ENCODE measurements around the gene C2CD4D.

Gene C2CD4D

GRCh38 chr1:151846062-151846568, 6.5 kb upstream of the C2CD4D start:
- H3K27ac ChIP-seq = no peak overlapping the region
- TF ChIP-seq, protein P1, sequence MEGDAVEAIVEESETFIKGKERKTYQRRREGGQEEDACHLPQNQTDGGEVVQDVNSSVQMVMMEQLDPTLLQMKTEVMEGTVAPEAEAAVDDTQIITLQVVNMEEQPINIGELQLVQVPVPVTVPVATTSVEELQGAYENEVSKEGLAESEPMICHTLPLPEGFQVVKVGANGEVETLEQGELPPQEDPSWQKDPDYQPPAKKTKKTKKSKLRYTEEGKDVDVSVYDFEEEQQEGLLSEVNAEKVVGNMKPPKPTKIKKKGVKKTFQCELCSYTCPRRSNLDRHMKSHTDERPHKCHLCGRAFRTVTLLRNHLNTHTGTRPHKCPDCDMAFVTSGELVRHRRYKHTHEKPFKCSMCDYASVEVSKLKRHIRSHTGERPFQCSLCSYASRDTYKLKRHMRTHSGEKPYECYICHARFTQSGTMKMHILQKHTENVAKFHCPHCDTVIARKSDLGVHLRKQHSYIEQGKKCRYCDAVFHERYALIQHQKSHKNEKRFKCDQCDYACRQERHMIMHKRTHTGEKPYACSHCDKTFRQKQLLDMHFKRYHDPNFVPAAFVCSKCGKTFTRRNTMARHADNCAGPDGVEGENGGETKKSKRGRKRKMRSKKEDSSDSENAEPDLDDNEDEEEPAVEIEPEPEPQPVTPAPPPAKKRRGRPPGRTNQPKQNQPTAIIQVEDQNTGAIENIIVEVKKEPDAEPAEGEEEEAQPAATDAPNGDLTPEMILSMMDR (conservative IDR thresholded peaks at IDR 0.05; ENCODE audit: low read depth) = no peak
- peak; percentile 58 for DNase-seq (ENCODE audit: low spot score)
- CTCF ChIA-PET = interaction anchor here (1.2 kb wide), 1 partner anchor 35 kb away, joined by 10 read pairs; no protein-coding TSS in a partner anchor
- POLR2A ChIA-PET (ENCODE audit: low non-redundant PET) = no interaction called here

DNA sequence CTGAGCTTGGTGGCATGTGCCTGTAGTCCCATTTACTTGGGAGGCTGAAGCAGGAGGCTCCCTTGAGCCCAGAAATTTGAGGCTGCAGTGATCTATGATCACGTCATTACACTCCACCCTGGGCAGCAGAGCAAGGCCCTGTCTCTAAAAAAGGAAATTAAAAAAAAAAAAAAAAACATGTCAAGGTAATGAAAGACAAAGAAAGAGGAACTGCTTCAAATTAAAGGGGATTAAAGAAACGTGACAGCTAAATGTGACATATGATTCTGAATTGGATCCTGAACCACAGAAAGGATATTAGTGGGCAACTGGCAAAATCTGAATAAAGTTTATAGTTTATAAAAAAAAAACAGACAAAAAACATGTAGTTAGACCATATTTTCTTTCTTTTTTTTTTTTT, 3.8 kb upstream of the C2CD4D start:
- CTCF ChIA-PET = no interaction called here
- POLR2A ChIA-PET (ENCODE audit: low non-redundant PET) = interaction anchor here (0.7 kb wide), 1 partner anchor 39 kb away, joined by 4 read pairs; no protein-coding TSS in a partner anchor
- no peak for DNase-seq (ENCODE audit: low spot score)
- TF ChIP-seq, protein P1 (conservative IDR thresholded peaks at IDR 0.05; ENCODE audit: low read depth) = no peak
- no peak overlapping the region for H3K27ac ChIP-seq

DNA sequence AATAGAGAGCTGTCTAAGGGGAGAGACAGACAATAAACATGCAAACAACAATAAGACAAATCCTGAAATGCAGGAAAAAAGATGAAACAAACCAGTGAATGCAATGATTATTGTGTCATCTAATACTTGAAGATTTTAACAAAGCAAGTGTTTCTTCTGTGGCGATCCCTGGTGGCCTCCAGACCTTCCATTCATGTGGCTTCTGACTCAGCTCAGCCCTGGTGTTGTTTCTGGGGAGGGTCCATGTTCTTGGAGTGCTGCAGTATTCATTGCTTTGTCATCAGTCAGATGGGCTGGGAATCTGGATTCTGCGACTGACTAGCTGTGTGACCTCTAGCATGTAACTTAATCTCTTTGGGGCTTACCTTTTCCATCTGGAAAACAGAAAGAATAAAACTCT, 1.5 kb upstream of the C2CD4D start:
- ChIA-PET POLR2A (ENCODE audit: low non-redundant PET) (no interaction called here), CTCF (no interaction called here)
- no peak overlapping the region for H3K27ac ChIP-seq
- TF ChIP-seq, protein P1 (conservative IDR thresholded peaks at IDR 0.05; ENCODE audit: low read depth) = no peak
- peak; percentile 20 for DNase-seq (ENCODE audit: low spot score)

GRCh38 chr1:151840421-151840820, 801 bp upstream of the C2CD4D start:
- DNase-seq (ENCODE audit: low spot score) = no peak
- POLR2A ChIA-PET (ENCODE audit: low non-redundant PET) = interaction anchor here (0.6 kb wide), 1 partner anchor 152 kb away, joined by 4 read pairs; no protein-coding TSS in a partner anchor
- TF ChIP-seq, protein P1 (conservative IDR thresholded peaks at IDR 0.05; ENCODE audit: low read depth) = no peak
- CTCF ChIA-PET = interaction anchor here (0.6 to 0.8 kb wide), 2 partner anchors 10 to 147 kb away, joined by 3 to 4 read pairs; no protein-coding TSS in a partner anchor
- peak overlapping the region; percentile 73 for H3K27ac ChIP-seq

DNA sequence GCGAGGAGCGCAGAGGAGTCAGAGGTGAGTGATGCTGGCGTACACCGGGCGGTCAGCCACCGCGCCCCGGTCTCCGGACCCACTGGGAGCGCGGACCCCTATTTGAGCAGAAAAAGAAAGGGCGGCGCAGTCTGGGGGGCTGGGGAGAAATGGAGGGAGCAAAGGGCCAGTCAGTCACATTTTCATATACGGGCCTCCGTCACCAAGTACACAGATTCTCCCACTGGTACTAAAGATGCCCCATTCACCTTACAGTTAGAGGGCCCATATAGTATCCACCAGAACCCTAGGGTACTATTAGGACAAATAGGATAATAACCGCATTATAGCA, 573 bp downstream of the C2CD4D start:
- ChIA-PET CTCF (no interaction called here), POLR2A (ENCODE audit: low non-redundant PET) (interaction anchor here (0.6 kb wide), 1 partner anchor 50 kb away, joined by 3 read pairs; no protein-coding TSS in a partner anchor)
- peak overlapping the region; percentile 73 for H3K27ac ChIP-seq
- DNase-seq (ENCODE audit: low spot score) = no peak
- TF ChIP-seq, protein P1 (conservative IDR thresholded peaks at IDR 0.05; ENCODE audit: low read depth) = no peak

DNA sequence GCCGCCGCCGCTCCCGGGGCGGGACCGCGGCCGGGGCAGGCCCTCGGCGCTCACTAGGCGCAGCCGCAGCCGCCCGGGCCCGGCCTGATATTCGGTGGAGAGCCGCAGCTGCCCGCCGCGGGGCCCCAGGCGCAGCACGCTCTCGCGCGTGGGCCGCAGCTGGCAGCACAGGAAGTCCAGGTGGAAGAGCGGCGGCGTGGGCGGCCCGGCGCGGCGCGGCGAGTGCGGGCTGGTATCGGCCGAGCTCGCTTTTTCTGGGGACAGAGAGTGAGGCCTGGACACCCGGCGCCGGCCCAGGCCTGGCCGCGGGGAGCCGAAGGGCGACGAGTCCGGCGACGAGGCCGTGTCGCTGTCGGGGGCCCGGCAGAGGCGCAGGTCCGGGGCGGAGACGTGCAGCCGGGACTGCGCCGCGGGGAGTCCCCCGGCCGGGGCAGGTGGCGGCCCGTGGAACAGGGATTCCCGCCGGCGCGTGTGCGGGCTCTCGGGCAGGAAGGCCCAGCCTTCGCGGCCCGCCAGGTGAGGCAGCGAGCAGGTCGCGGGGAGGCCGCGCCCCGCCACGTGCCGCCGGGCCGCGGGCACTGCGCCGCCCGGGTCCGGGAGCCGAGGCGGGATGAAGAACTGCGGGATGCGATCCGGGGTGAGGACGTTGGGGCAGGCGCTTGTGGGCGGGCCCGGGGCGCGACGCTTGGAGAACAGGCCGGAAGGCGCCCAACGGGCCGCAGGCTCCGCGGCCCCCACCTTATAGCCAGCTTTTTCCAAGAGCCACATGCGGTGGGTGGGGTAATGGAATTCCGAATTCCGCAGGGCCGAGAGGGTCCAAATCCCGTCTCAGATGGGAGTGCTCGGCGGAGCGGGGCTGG, 1.2 kb downstream of the C2CD4D start:
- CTCF ChIA-PET = no interaction called here
- POLR2A ChIA-PET (ENCODE audit: low non-redundant PET) = no interaction called here
- TF ChIP-seq, protein P1 (conservative IDR thresholded peaks at IDR 0.05; ENCODE audit: low read depth) = no peak
- no peak for DNase-seq (ENCODE audit: low spot score)
- H3K27ac ChIP-seq = peak overlapping the region; percentile 77; the same call in 1 of the 2 replicates
